Panc1 (cell line): Measurements from ENCODE around the gene ATAD2B.

ENCODE experiments used
- POLR2AphosphoS5 ChIP-seq: IDR thresholded peaks from 2 replicates; pipeline ENCODE4 v1.6.1; 2012; ENCODE audit warnings: mild to moderate bottlenecking, low read depth, low read length, moderate library complexity
- TF ChIP-seq, protein P1 (sequence below): fragments of 450-650 bp; IDR thresholded peaks from 2 replicates; pipeline ENCODE4 v1.5.1; 2017; ENCODE audit warnings: mild to moderate bottlenecking
- TF ChIP-seq, protein P2 (sequence below), 2 experiments: IDR thresholded peaks; 2 replicates each; pipeline ENCODE4 v1.6.1; 2011 to 2012; ENCODE audit warnings: low read depth in 2 of 2, control low read depth in 1 of 2, low read length in 1 of 2, mild to moderate bottlenecking in 1 of 2, moderate library complexity in 1 of 2; ENCODE audit not compliant: insufficient read depth in 1 of 2

- TF ChIP-seq, protein P1, sequence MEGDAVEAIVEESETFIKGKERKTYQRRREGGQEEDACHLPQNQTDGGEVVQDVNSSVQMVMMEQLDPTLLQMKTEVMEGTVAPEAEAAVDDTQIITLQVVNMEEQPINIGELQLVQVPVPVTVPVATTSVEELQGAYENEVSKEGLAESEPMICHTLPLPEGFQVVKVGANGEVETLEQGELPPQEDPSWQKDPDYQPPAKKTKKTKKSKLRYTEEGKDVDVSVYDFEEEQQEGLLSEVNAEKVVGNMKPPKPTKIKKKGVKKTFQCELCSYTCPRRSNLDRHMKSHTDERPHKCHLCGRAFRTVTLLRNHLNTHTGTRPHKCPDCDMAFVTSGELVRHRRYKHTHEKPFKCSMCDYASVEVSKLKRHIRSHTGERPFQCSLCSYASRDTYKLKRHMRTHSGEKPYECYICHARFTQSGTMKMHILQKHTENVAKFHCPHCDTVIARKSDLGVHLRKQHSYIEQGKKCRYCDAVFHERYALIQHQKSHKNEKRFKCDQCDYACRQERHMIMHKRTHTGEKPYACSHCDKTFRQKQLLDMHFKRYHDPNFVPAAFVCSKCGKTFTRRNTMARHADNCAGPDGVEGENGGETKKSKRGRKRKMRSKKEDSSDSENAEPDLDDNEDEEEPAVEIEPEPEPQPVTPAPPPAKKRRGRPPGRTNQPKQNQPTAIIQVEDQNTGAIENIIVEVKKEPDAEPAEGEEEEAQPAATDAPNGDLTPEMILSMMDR: no peak
- TF ChIP-seq, protein P2, sequence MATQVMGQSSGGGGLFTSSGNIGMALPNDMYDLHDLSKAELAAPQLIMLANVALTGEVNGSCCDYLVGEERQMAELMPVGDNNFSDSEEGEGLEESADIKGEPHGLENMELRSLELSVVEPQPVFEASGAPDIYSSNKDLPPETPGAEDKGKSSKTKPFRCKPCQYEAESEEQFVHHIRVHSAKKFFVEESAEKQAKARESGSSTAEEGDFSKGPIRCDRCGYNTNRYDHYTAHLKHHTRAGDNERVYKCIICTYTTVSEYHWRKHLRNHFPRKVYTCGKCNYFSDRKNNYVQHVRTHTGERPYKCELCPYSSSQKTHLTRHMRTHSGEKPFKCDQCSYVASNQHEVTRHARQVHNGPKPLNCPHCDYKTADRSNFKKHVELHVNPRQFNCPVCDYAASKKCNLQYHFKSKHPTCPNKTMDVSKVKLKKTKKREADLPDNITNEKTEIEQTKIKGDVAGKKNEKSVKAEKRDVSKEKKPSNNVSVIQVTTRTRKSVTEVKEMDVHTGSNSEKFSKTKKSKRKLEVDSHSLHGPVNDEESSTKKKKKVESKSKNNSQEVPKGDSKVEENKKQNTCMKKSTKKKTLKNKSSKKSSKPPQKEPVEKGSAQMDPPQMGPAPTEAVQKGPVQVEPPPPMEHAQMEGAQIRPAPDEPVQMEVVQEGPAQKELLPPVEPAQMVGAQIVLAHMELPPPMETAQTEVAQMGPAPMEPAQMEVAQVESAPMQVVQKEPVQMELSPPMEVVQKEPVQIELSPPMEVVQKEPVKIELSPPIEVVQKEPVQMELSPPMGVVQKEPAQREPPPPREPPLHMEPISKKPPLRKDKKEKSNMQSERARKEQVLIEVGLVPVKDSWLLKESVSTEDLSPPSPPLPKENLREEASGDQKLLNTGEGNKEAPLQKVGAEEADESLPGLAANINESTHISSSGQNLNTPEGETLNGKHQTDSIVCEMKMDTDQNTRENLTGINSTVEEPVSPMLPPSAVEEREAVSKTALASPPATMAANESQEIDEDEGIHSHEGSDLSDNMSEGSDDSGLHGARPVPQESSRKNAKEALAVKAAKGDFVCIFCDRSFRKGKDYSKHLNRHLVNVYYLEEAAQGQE (IDR thresholded peaks at IDR 0.05; ENCODE audit: insufficient read depth in 1 of 2, low read depth in 2 of 2, low read length in 1 of 2): no peak
- no peak for TF ChIP-seq POLR2AphosphoS5
These were observed 207.8 kb downstream of the ATAD2B start for GRCh38 chr2:23718931-23719700.
